SK-N-SH treated with all-trans-retinoic acid at 6 μM for 48 hours (cell line): ENCODE results near the gene COL6A2.

Experiments used
- ATAC-seq: fragments of 200-7000 bp; cut with Tn5 transposase; 3 replicates; pipeline ENCODE4 v1.9.1; 2020; ENCODE audit warnings: mild to moderate bottlenecking, moderate library complexity
- ARNTL ChIP-seq: fragments of 450-650 bp; formaldehyde crosslinking; IDR thresholded peaks from 2 replicates; pipeline ENCODE4 v1.5.0; 2020; ENCODE audit warnings: low read depth, mild to moderate bottlenecking, moderate library complexity, borderline replicate concordance
- BACH2 ChIP-seq: fragments of 250-450 bp; sonication (Bioruptor Pico); IDR thresholded peaks from 2 replicates; pipeline ENCODE4 v1.9.0; 2021; ENCODE audit warnings: mild to moderate bottlenecking, borderline replicate concordance
- CREB5 ChIP-seq: fragments of 250-450 bp; sonication (Bioruptor Pico); IDR thresholded peaks from 2 replicates; pipeline ENCODE4 v1.5.1; 2020; ENCODE audit warnings: low read depth, mild to moderate bottlenecking, moderate library complexity
- CSRNP3 ChIP-seq: fragments of 250-450 bp; sonication (Bioruptor Pico); IDR thresholded peaks from 2 replicates; pipeline ENCODE4 v1.5.1; 2021; ENCODE audit warnings: mild to moderate bottlenecking, moderate library complexity
- ESRRG ChIP-seq: fragments of 250-450 bp; sonication (Bioruptor Pico); IDR thresholded peaks from 2 replicates; pipeline ENCODE4 v1.6.1; 2021; ENCODE audit warnings: mild to moderate bottlenecking
- GLIS3 ChIP-seq: fragments of 250-450 bp; sonication (Bioruptor Pico); IDR thresholded peaks from 2 replicates; pipeline ENCODE4 v1.5.0; 2020; ENCODE audit warnings: mild to moderate bottlenecking, moderate library complexity
- ISL1 ChIP-seq: fragments of 250-450 bp; sonication (Bioruptor Pico); IDR thresholded peaks from 2 replicates; pipeline ENCODE4 v2.1.2; 2022; ENCODE audit warnings: mild to moderate bottlenecking, moderate library complexity
- OSR1 ChIP-seq: fragments of 250-450 bp; sonication (Bioruptor Pico); IDR thresholded peaks from 2 replicates; pipeline ENCODE4 v1.8.0; 2022; ENCODE audit warnings: moderate library complexity, mild to moderate bottlenecking, inconsistent platforms
- POU6F1 ChIP-seq: fragments of 250-450 bp; sonication (Bioruptor Pico); IDR thresholded peaks from 2 replicates; pipeline ENCODE4 v1.8.0; 2021; ENCODE audit warnings: low read depth, mild to moderate bottlenecking, moderate library complexity, borderline replicate concordance
- PPARA ChIP-seq: fragments of 250-450 bp; sonication (Bioruptor Pico); IDR thresholded peaks from 2 replicates; pipeline ENCODE4 v1.5.0; 2020; ENCODE audit warnings: mild to moderate bottlenecking, borderline replicate concordance
- RARB ChIP-seq: fragments of 250-450 bp; sonication (Bioruptor Pico); IDR thresholded peaks from 2 replicates; pipeline ENCODE4 v1.8.0; 2021; ENCODE audit warnings: mild to moderate bottlenecking, moderate library complexity
- SNAI2 ChIP-seq: fragments of 250-450 bp; sonication (Bioruptor Pico); IDR thresholded peaks from 2 replicates; pipeline ENCODE4 v1.5.0; 2020; ENCODE audit warnings: mild to moderate bottlenecking, moderate library complexity
- TCF4 ChIP-seq: fragments of 250-450 bp; sonication (Bioruptor Pico); IDR thresholded peaks from 2 replicates; pipeline ENCODE4 v1.8.0; 2021; ENCODE audit warnings: mild to moderate bottlenecking, moderate library complexity, borderline replicate concordance
- TOX ChIP-seq: fragments of 250-450 bp; sonication (Bioruptor Pico); IDR thresholded peaks from 2 replicates; pipeline ENCODE4 v1.8.0; 2021; ENCODE audit warnings: mild to moderate bottlenecking, moderate library complexity, borderline replicate concordance
- ZC3H10 ChIP-seq: fragments of 250-450 bp; sonication (Bioruptor Pico); IDR thresholded peaks from 2 replicates; pipeline ENCODE4 v1.5.1; 2021; ENCODE audit warnings: mild to moderate bottlenecking, moderate library complexity
- ZFP3 ChIP-seq: fragments of 250-450 bp; sonication (Bioruptor Pico); IDR thresholded peaks from 2 replicates; pipeline ENCODE4 v1.5.0; 2020; ENCODE audit warnings: mild to moderate bottlenecking, moderate library complexity
- ZFP30 ChIP-seq: fragments of 450-650 bp; formaldehyde crosslinking; IDR thresholded peaks from 2 replicates; pipeline ENCODE4 v1.5.0; 2022; ENCODE audit warnings: mild to moderate bottlenecking, moderate library complexity
- ZNF565 ChIP-seq: fragments of 450-650 bp; formaldehyde crosslinking; conservative IDR thresholded peaks from 2 replicates; pipeline ENCODE4 v1.5.0; 2020; ENCODE audit warnings: low read depth, mild to moderate bottlenecking, moderate library complexity
- ZNF70 ChIP-seq: fragments of 450-650 bp; formaldehyde crosslinking; IDR thresholded peaks from 2 replicates; pipeline ENCODE4 v1.5.0; 2020; ENCODE audit warnings: mild to moderate bottlenecking, moderate library complexity
- ZNF8 ChIP-seq: fragments of 450-650 bp; formaldehyde crosslinking; IDR thresholded peaks from 2 replicates; pipeline ENCODE4 v1.5.0; 2020; ENCODE audit warnings: mild to moderate bottlenecking, moderate library complexity
- TF ChIP-seq, protein P1 (sequence below): fragments of 250-450 bp; sonication (Bioruptor Pico); IDR thresholded peaks from 2 replicates; pipeline ENCODE4 v1.5.0; 2020; ENCODE audit warnings: mild to moderate bottlenecking, moderate library complexity
- TF ChIP-seq, protein P2 (sequence below): fragments of 250-450 bp; sonication (Bioruptor Pico); IDR thresholded peaks from 2 replicates; pipeline ENCODE4 v1.8.0; 2020; ENCODE audit warnings: mild to moderate bottlenecking, moderate library complexity, borderline replicate concordance

The COL6A2 gene

DNA sequence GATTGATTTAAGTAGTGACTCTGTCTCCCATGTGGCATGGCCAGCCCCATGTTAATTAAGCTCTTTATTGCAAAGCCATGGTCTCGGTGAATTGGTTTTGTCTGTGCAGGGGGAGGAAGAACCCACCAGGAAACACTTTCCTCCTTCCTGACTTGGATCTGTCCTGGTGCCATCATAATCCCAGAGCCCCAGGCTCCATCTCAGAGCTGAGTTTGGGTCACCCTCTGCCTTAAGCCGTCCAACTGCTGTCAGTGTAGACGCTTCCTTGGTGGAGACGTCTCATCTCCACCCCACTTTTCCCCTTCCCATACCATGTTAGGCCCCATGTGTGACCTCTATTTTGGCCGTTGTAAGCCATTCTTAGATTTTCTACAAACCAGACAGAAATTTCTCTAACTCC lies 36.0 kb upstream of the COL6A2 start:
- TF ChIP-seq, protein P1, sequence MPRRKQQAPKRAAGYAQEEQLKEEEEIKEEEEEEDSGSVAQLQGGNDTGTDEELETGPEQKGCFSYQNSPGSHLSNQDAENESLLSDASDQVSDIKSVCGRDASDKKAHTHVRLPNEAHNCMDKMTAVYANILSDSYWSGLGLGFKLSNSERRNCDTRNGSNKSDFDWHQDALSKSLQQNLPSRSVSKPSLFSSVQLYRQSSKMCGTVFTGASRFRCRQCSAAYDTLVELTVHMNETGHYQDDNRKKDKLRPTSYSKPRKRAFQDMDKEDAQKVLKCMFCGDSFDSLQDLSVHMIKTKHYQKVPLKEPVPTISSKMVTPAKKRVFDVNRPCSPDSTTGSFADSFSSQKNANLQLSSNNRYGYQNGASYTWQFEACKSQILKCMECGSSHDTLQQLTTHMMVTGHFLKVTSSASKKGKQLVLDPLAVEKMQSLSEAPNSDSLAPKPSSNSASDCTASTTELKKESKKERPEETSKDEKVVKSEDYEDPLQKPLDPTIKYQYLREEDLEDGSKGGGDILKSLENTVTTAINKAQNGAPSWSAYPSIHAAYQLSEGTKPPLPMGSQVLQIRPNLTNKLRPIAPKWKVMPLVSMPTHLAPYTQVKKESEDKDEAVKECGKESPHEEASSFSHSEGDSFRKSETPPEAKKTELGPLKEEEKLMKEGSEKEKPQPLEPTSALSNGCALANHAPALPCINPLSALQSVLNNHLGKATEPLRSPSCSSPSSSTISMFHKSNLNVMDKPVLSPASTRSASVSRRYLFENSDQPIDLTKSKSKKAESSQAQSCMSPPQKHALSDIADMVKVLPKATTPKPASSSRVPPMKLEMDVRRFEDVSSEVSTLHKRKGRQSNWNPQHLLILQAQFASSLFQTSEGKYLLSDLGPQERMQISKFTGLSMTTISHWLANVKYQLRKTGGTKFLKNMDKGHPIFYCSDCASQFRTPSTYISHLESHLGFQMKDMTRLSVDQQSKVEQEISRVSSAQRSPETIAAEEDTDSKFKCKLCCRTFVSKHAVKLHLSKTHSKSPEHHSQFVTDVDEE (CRISPR knock-in tag): no peak
- TF ChIP-seq CREB5 (CRISPR knock-in tag) (no peak), CSRNP3 (CRISPR knock-in tag) (no peak), ZNF8 (CRISPR knock-in tag) (no peak), ZNF70 (no peak), ZNF565 (CRISPR knock-in tag) (no peak), ARNTL (no peak), ESRRG (no peak), TOX (CRISPR knock-in tag) (no peak), GLIS3 (CRISPR knock-in tag) (no peak), POU6F1 (CRISPR knock-in tag) (no peak), RARB (CRISPR knock-in tag) (no peak), PPARA (CRISPR knock-in tag) (no peak), BACH2 (no peak), OSR1 (CRISPR knock-in tag) (no peak), SNAI2 (CRISPR knock-in tag) (no peak), ZFP3 (CRISPR knock-in tag) (no peak), TCF4 (CRISPR knock-in tag) (no peak), ISL1 (no peak), ZC3H10 (CRISPR knock-in tag) (no peak)
- ATAC-seq: no peak

DNA sequence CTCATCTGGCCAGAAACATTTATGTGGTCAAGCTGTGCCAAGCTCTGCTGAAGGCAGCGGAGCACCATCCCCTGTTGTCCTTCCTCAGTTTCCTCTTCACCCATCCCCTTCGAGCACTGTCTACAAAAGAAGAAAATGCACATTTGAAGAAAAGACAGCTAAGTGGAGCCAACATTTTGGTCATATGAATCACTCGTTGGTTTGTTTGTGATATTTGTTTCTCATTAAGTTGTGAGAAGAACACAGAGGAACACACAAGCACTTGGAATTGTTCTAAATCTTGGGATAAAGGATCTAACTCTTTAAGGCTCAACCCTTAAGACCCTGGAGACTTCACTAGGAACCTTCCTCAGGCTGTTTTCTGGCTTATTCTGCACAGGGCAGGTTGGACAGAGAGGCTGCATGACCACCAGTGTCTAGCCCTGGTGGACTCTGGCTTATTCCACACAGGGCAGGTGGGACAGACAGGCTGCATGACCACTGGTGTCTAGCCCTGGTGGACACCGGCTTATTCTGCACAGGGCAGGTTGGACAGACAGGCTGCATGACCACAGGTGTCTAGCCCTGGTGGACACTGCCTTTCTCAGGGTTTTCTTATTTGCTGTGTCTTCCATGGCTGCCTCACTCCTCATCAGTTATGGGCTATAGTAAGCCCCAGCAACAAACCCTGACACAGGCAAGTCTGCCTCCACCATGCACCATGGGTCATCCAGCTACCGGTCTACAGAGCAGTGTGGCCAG lies 35.3 kb upstream of the COL6A2 start:
- TF ChIP-seq, protein P2, sequence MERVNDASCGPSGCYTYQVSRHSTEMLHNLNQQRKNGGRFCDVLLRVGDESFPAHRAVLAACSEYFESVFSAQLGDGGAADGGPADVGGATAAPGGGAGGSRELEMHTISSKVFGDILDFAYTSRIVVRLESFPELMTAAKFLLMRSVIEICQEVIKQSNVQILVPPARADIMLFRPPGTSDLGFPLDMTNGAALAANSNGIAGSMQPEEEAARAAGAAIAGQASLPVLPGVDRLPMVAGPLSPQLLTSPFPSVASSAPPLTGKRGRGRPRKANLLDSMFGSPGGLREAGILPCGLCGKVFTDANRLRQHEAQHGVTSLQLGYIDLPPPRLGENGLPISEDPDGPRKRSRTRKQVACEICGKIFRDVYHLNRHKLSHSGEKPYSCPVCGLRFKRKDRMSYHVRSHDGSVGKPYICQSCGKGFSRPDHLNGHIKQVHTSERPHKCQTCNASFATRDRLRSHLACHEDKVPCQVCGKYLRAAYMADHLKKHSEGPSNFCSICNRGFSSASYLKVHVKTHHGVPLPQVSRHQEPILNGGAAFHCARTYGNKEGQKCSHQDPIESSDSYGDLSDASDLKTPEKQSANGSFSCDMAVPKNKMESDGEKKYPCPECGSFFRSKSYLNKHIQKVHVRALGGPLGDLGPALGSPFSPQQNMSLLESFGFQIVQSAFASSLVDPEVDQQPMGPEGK (CRISPR knock-in tag): no peak
- no peak for TF ChIP-seq ZFP30 (CRISPR knock-in tag)
- no peak for TF ChIP-seq ZC3H10 (CRISPR knock-in tag)
- TF ChIP-seq ISL1: no peak
- TF ChIP-seq ZNF8 (CRISPR knock-in tag): no peak
- TF ChIP-seq GLIS3 (CRISPR knock-in tag): no peak
- TF ChIP-seq, protein P1 (CRISPR knock-in tag): no peak
- no peak for TF ChIP-seq ESRRG
- no peak for TF ChIP-seq CREB5 (CRISPR knock-in tag)
- ATAC-seq: no peak
